IMR-90 (cell line): ENCODE results near the gene SURF6. TPM values are rescaled to one million over a fixed set of nuclear protein-coding genes. Genes with fewer than 3 reads are reported as not detected.

Experiments used
- ATAC-seq: fragments of 200-7000 bp; cut with Tn5 transposase; 2 replicates; pipeline ENCODE4 v1.9.1; 2020; ENCODE audit warnings: low read depth, mild to moderate bottlenecking, moderate library complexity
- BruUV-seq: library from RNA; stranded (reverse); fragments of 400-500 nt; replicated peaks from 2 replicates; lab custom pipeline; 2021; lab: Mats Ljungman, UMichigan
- CTCF ChIA-PET: fragments of 300-600 bp; formaldehyde crosslinking; extraction: SDS; loops from one replicate; lab custom pipeline; 2021; ENCODE audit warnings: antibody characterized with exemption; lab: Yijun Ruan, JAX
- POLR2A ChIA-PET: fragments of 300-600 bp; sonication (Branson Sonifier 250); formaldehyde crosslinking; loops from one replicate; lab custom pipeline; 2022; ENCODE audit warnings: antibody characterized with exemption; ENCODE audit not compliant: unreplicated experiment; lab: Charles Lee
- DNase-seq: peaks from one replicate; pipeline ENCODE4 v3.0.0; 2013
- H2AFZ ChIP-seq: replicated peaks from 2 replicates; pipeline ENCODE3; 2013; ENCODE audit warnings: low read length, mild to moderate bottlenecking; ENCODE audit not compliant: poor library complexity
- H2AK5ac ChIP-seq: 2 replicates; pipeline ENCODE4 v1.6.1; 2013; ENCODE audit warnings: low read depth, low read length, inconsistent platforms
- H2AK9ac ChIP-seq: replicated peaks from 2 replicates; pipeline ENCODE3; 2013; ENCODE audit warnings: mild to moderate bottlenecking, low read depth, low read length, moderate library complexity; ENCODE audit not compliant: poor library complexity
- H2BK120ac ChIP-seq: 2 replicates; pipeline ENCODE4 v1.6.1; 2013; ENCODE audit warnings: low read depth, low read length, inconsistent platforms
- H2BK15ac ChIP-seq: 3 replicates; pipeline ENCODE4 v1.6.1; 2013; ENCODE audit warnings: low read depth, low read length, inconsistent platforms
- H2BK20ac ChIP-seq: 2 replicates; pipeline ENCODE4 v1.6.1; 2013; ENCODE audit warnings: low read depth, mild to moderate bottlenecking, inconsistent platforms, low read length, moderate library complexity
- H2BK5ac ChIP-seq: 2 replicates; pipeline ENCODE4 v1.6.1; 2013; ENCODE audit warnings: mild to moderate bottlenecking, low read depth, low read length, inconsistent platforms; ENCODE audit not compliant: poor library complexity, severe bottlenecking
- H3K14ac ChIP-seq: replicated peaks from 2 replicates; pipeline ENCODE4 v1.6.1; 2013; ENCODE audit warnings: low read depth, low read length, inconsistent platforms
- H3K18ac ChIP-seq: 2 replicates; pipeline ENCODE4 v1.6.1; 2013; ENCODE audit warnings: low read depth, low read length, control low read depth
- H3K23ac ChIP-seq: 2 replicates; pipeline ENCODE4 v1.6.1; 2013; ENCODE audit warnings: low read depth, low read length, inconsistent platforms
- H3K27ac ChIP-seq: 2 replicates; pipeline ENCODE4 v1.5.1; 2013; ENCODE audit warnings: mild to moderate bottlenecking, control low read depth, low read length; ENCODE audit not compliant: insufficient read depth
- H3K27me3 ChIP-seq: 2 replicates; pipeline ENCODE4 v1.6.1; 2013; ENCODE audit warnings: low read length; ENCODE audit not compliant: control insufficient read depth, insufficient read depth
- H3K36me3 ChIP-seq: 2 replicates; pipeline ENCODE4 v1.6.1; 2013; ENCODE audit warnings: low read length, mixed read lengths; ENCODE audit not compliant: control insufficient read depth, insufficient read depth
- H3K4ac ChIP-seq: 2 replicates; pipeline ENCODE4 v1.6.1; 2013; ENCODE audit warnings: low read depth, low read length, inconsistent platforms
- H3K4me1 ChIP-seq: 2 replicates; pipeline ENCODE4 v1.6.1; 2013; ENCODE audit warnings: low read length, mixed read lengths; ENCODE audit not compliant: control insufficient read depth, insufficient read depth
- H3K4me2 ChIP-seq: 2 replicates; pipeline ENCODE4 v1.6.1; 2013; ENCODE audit warnings: low read depth, mild to moderate bottlenecking, control low read depth, low read length, moderate library complexity
- H3K4me3 ChIP-seq: 2 replicates; pipeline ENCODE4 v1.5.1; 2013; ENCODE audit warnings: low read depth, mild to moderate bottlenecking, control low read depth, low read length, moderate library complexity; ENCODE audit not compliant: insufficient read depth
- H3K56ac ChIP-seq: 2 replicates; pipeline ENCODE4 v1.6.1; 2013; ENCODE audit warnings: low read length, inconsistent platforms; ENCODE audit not compliant: insufficient read depth; ENCODE audit errors: extremely low read depth
- H3K79me1 ChIP-seq, 2 experiments: 2 replicates each; pipeline ENCODE4 v1.6.1; 2013; ENCODE audit warnings: low read length in 2 of 2, inconsistent platforms in 1 of 2, low read depth in 1 of 2
- H3K9ac ChIP-seq: 2 replicates; pipeline ENCODE4 v1.6.1; 2013; ENCODE audit warnings: low read depth, low read length, control low read depth
- H3K9me1 ChIP-seq: 2 replicates; pipeline ENCODE4 v1.6.1; 2013; ENCODE audit warnings: low read length, inconsistent platforms; ENCODE audit not compliant: insufficient read depth
- H3K9me3 ChIP-seq: 2 replicates; pipeline ENCODE4 v1.6.1; 2013; ENCODE audit warnings: low read length; ENCODE audit not compliant: control insufficient read depth, insufficient read depth
- H4K20me1 ChIP-seq: 2 replicates; pipeline ENCODE4 v1.6.1; 2013; ENCODE audit warnings: low read length, inconsistent platforms; ENCODE audit not compliant: insufficient read depth
- H4K5ac ChIP-seq: 2 replicates; pipeline ENCODE4 v1.6.1; 2013; ENCODE audit warnings: mild to moderate bottlenecking, low read depth, low read length, control low read depth
- H4K8ac ChIP-seq, 2 experiments: 2 replicates each; pipeline ENCODE4 v1.6.1; 2013; ENCODE audit warnings: low read depth in 2 of 2, low read length in 2 of 2, control low read depth in 1 of 2, inconsistent platforms in 1 of 2
- H4K91ac ChIP-seq: 2 replicates; pipeline ENCODE4 v1.6.1; 2013; ENCODE audit warnings: low read depth, low read length, inconsistent platforms; ENCODE audit not compliant: insufficient read depth
- MAZ ChIP-seq: IDR thresholded peaks from 2 replicates; pipeline ENCODE4 v1.6.1; 2012; ENCODE audit warnings: low read depth, mild to moderate bottlenecking, low read length, improper control_type of control experiment, moderate library complexity, borderline replicate concordance
- WGBS, 2 experiments: methylation state at CpG; one replicate each; pipeline versions ENCODE4 v1.1.5 to v1.1.7; 2013; ENCODE audit warnings: missing lambda C conversion rate in 2 of 2; ENCODE audit not compliant: insufficient read length in 1 of 2; ENCODE audit errors: extremely low coverage in 2 of 2; 5-methylcytosine and 5-hydroxymethylcytosine counted together
- dilution Hi-C: fragments of 300-500 bp; cut with HindIII; formaldehyde crosslinking; loops from one replicate; pipeline ENCODE4 v1.14.3; 2018; ENCODE audit warnings: low sequenced_read_pairs; ENCODE audit not compliant: unreplicated experiment
- in situ Hi-C: fragments of 300-500 bp; cut with MboI; formaldehyde crosslinking; loops from 3 replicates; pipeline ENCODE4 v1.14.3; 2019; ENCODE audit warnings: low sequenced_read_pairs, inconsistent platforms, mixed read lengths
- intact Hi-C: fragments of 100-400 bp; cut with micrococcal nuclease; formaldehyde crosslinking; loops from 2 replicates; pipeline ENCODE4 v1.10.0; 2022
- polyA plus RNA-seq, 3 experiments: library from polyadenylated mRNA; depleted of rRNA; stranded (reverse); fragments of >200 nt; gene quantifications; 2 replicates each; pipeline ENCODE4 v1.2.3, GENCODE V29; 2012; ENCODE audit warnings: low replicate concordance in 1 of 3
- total RNA-seq: library from RNA; depleted of rRNA; stranded (reverse); fragments of >200 nt; gene quantifications from 2 replicates; pipeline ENCODE4 v1.2.3, GENCODE V29; 2012
- TF ChIP-seq, protein P1 (sequence below): fragments of 150-350 bp; IDR thresholded peaks from 2 replicates; pipeline ENCODE4 v1.6.1; 2016; ENCODE audit warnings: low read depth, mild to moderate bottlenecking, low read length, moderate library complexity, borderline replicate concordance

The SURF6 gene
- total and polyA plus RNA-seq, 2 of the 4 experiments (the other 2 are of a cell fraction) = 6.1 to 12.8 TPM

GRCh38 chr9:133331221-133331620 is 4.8 kb downstream of the SURF6 start:
- Histone ChIP-seq H3K4me2 (no peak overlapping the region), H3K4ac (no peak overlapping the region), H3K9me1 (peaks cover 6% of the 10 kb centered on the region; the same call in 1 of the 2 replicates), H3K27ac (no peak overlapping the region), H3K18ac (no peak overlapping the region), H3K23ac (no peak overlapping the region), H3K4me1 (no peaks in the 10 kb centered on the region), H3K27me3 (no peaks in the 10 kb centered on the region), H3K9me3 (no peaks in the 10 kb centered on the region), H2BK5ac (no peak overlapping the region), H2BK15ac (no peak overlapping the region), H4K91ac (no peak overlapping the region), H3K36me3 (peaks cover 35% of the 10 kb centered on the region), H3K79me1 (peaks cover 17 to 30% of the 10 kb centered on the region in 2 experiments; a peak in 3 of 4 replicates), H3K4me3 (no peak overlapping the region), H2BK120ac (no peak overlapping the region), H4K5ac (no peak overlapping the region), H4K20me1 (no peaks in the 10 kb centered on the region; the same call in 1 of the 2 replicates), H3K56ac (no peak overlapping the region), H3K9ac (no peak overlapping the region), H2AK9ac (no peak overlapping the region), H4K8ac (no peak overlapping the region), H2AK5ac (no peak overlapping the region), H2BK20ac (no peak overlapping the region), H2AFZ (no peak overlapping the region), H3K14ac (no peak overlapping the region)
- ChIA-PET CTCF (no interaction called here), POLR2A (no interaction called here)
- TF ChIP-seq, protein P1, sequence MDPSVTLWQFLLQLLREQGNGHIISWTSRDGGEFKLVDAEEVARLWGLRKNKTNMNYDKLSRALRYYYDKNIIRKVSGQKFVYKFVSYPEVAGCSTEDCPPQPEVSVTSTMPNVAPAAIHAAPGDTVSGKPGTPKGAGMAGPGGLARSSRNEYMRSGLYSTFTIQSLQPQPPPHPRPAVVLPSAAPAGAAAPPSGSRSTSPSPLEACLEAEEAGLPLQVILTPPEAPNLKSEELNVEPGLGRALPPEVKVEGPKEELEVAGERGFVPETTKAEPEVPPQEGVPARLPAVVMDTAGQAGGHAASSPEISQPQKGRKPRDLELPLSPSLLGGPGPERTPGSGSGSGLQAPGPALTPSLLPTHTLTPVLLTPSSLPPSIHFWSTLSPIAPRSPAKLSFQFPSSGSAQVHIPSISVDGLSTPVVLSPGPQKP = no peak
- no peak for TF ChIP-seq MAZ
- dilution Hi-C loops (no loop called here), in situ Hi-C loops (no loop called here), intact Hi-C loops (no loop called here)
- BruUV-seq = no TSS peak
- ATAC-seq (no peak), DNase-seq (no peak)
- 93% methylated on average over 10 of the region's 19 CpGs; no CpG with 5 or more reads in 1 of the 2 experiments for WGBS, 2 experiments
